B cell (primary cell): ENCODE data around the gene KIF3C. TPM values are rescaled to one million over a fixed set of nuclear protein-coding genes. Genes with fewer than 3 reads are reported as not detected.

ENCODE experiments used
- ATAC-seq: fragments of 200-7000 bp; cut with Tn5 transposase; one replicate; pipeline ENCODE4 v1.10.0; 2021; ENCODE audit warnings: low read depth, mild to moderate bottlenecking, moderate number of reproducible peaks, moderate library complexity
- CTCF ChIA-PET: fragments of 350-600 bp; sonication (Branson Sonifier 250); formaldehyde crosslinking; loops from one replicate; lab custom pipeline; 2021; ENCODE audit warnings: antibody characterized with exemption, inconsistent platforms; lab: Charles Lee
- POLR2A ChIA-PET: fragments of 350-600 bp; sonication (Branson Sonifier 250); formaldehyde crosslinking; loops from one replicate; lab custom pipeline; 2021; ENCODE audit warnings: antibody characterized with exemption; lab: Charles Lee
- DNase-seq: peaks from one replicate; pipeline ENCODE4 v3.0.0; 2013
- H2AFZ ChIP-seq: 2 replicates; pipeline ENCODE4 v1.6.1; 2012; ENCODE audit warnings: mild to moderate bottlenecking, low read depth, low read length; ENCODE audit not compliant: insufficient read depth, poor library complexity, severe bottlenecking
- H3K27ac ChIP-seq, 2 donors: 1 replicate in 1 of 2; 2 replicates in 1 of 2; pipeline ENCODE4 v1.5.1; 2012 to 2013; ENCODE audit warnings: low read length in 2 of 2, mild to moderate bottlenecking in 2 of 2, moderate library complexity in 1 of 2
- H3K27me3 ChIP-seq, 4 experiments: fragments of 200-600 bp in 1 of 4; sonication (generic) in 1 of 4; replicated peaks in 1 of 4; 1 replicate in 2 of 4; 2 replicates in 2 of 4; pipeline versions ENCODE4 v1.6.1 to v1.7.0; 2013 to 2016; ENCODE audit warnings: low read length in 3 of 4, mild to moderate bottlenecking in 2 of 4, mixed read lengths in 1 of 4, moderate library complexity in 1 of 4; ENCODE audit not compliant: insufficient read depth in 4 of 4, control insufficient read depth in 3 of 4; ENCODE audit errors: control extremely low read depth in 1 of 4
- H3K36me3 ChIP-seq, 2 experiments: replicated peaks in 1 of 2; 1 replicate in 1 of 2; 2 replicates in 1 of 2; pipeline versions ENCODE4 v1.6.1 to v1.7.1; 2013; ENCODE audit warnings: low read length in 1 of 2; ENCODE audit not compliant: insufficient read depth in 2 of 2, control insufficient read depth in 1 of 2; ENCODE audit errors: control extremely low read depth in 1 of 2, extremely low read depth in 1 of 2
- H3K4me1 ChIP-seq, 2 donors: fragments of 200-600 bp in 1 of 2; sonication (generic) in 1 of 2; 1 replicate in 1 of 2; 2 replicates in 1 of 2; pipeline versions ENCODE4 v1.5.1 to v1.6.1; 2013 to 2017; ENCODE audit warnings: low read length in 2 of 2; ENCODE audit not compliant: control insufficient read depth in 2 of 2, insufficient read depth in 2 of 2
- H3K4me2 ChIP-seq: replicated peaks from 2 replicates; pipeline ENCODE3; 2012; ENCODE audit warnings: mild to moderate bottlenecking, low read depth, low read length; ENCODE audit not compliant: poor library complexity, severe bottlenecking
- H3K4me3 ChIP-seq, 5 experiments: fragments of 200-600 bp in 1 of 5; sonication (generic) in 1 of 5; 1 replicate in 3 of 5; 2 replicates in 2 of 5; pipeline versions ENCODE4 v1.5.1 to v1.7.0; 2011 to 2016; ENCODE audit warnings: low read length in 4 of 5, mild to moderate bottlenecking in 4 of 5, low read depth in 2 of 5, control low read depth in 1 of 5, moderate library complexity in 1 of 5; ENCODE audit not compliant: insufficient read depth in 1 of 5; ENCODE audit errors: control extremely low read depth in 1 of 5, extremely low read depth in 1 of 5
- H3K79me2 ChIP-seq: fragments of 200-600 bp; sonication (generic); one replicate; pipeline ENCODE4 v1.6.0; 2016; ENCODE audit warnings: low read length; ENCODE audit not compliant: control insufficient read depth, insufficient read depth
- H3K9ac ChIP-seq: fragments of 200-600 bp; sonication (generic); 2 replicates; pipeline ENCODE4 v1.6.1; 2017; ENCODE audit warnings: mild to moderate bottlenecking, low read length, moderate library complexity
- H3K9me3 ChIP-seq, 3 donors: one replicate each; pipeline versions ENCODE4 v1.6.1 to v1.7.1; 2013; ENCODE audit warnings: low read length in 2 of 3; ENCODE audit not compliant: control insufficient read depth in 2 of 3, insufficient read depth in 1 of 3; ENCODE audit errors: control extremely low read depth in 1 of 3
- H4K20me1 ChIP-seq: 2 replicates; pipeline ENCODE4 v1.6.0; 2012; ENCODE audit warnings: mild to moderate bottlenecking, low read length; ENCODE audit not compliant: insufficient read depth, control insufficient read depth, poor library complexity, severe bottlenecking
- H3K27ac Mint-ChIP-seq: one replicate; pipeline ENCODE4 v1.8.0; 2021; ENCODE audit warnings: mixed read lengths
- H3K27me3 Mint-ChIP-seq: one replicate; pipeline ENCODE4 v1.8.0; 2021; ENCODE audit warnings: mixed read lengths
- H3K4me1 Mint-ChIP-seq: one replicate; pipeline ENCODE4 v1.8.0; 2021; ENCODE audit warnings: mixed read lengths
- H3K4me3 Mint-ChIP-seq: one replicate; pipeline ENCODE4 v1.8.0; 2021; ENCODE audit warnings: mixed read lengths
- H3K9me3 Mint-ChIP-seq: one replicate; pipeline ENCODE4 v1.8.0; 2022; ENCODE audit warnings: mixed read lengths; ENCODE audit not compliant: insufficient read depth
- CTCF ChIP-seq: fragments of 200-600 bp; IDR thresholded peaks from one replicate; pipeline ENCODE4 v1.8.0; 2022; ENCODE audit warnings: antibody characterized with exemption, mild to moderate bottlenecking
- EZH2 ChIP-seq: IDR thresholded peaks from 2 replicates; pipeline ENCODE4 v1.6.1; 2012; ENCODE audit warnings: borderline replicate concordance, low read depth, mild to moderate bottlenecking, moderate library complexity, low read length; ENCODE audit not compliant: insufficient read depth, poor library complexity, severe bottlenecking
- WGBS: methylation state at CpG from one replicate; pipeline ENCODE4 v1.1.5; 2013; ENCODE audit warnings: missing lambda C conversion rate; ENCODE audit not compliant: insufficient coverage; 5-methylcytosine and 5-hydroxymethylcytosine counted together
- intact Hi-C: fragments of 100-400 bp; cut with micrococcal nuclease; formaldehyde crosslinking; loops from one replicate; pipeline ENCODE4 v1.10.0; 2022
- polyA plus RNA-seq: library from polyadenylated mRNA; depleted of rRNA; stranded (reverse); fragments of >200 nt; gene quantifications from 2 replicates; pipeline ENCODE4 v1.2.3, GENCODE V29; 2012
- total RNA-seq, 2 donors: library from RNA; stranded (reverse); fragments of 120-200 nt in 1 of 2; gene quantifications; 1 replicate in 1 of 2; 2 replicates in 1 of 2; pipeline versions ENCODE4 v1.2.3 to v1.2.4, GENCODE V29; 2013 to 2022

The KIF3C gene
- total and polyA plus RNA-seq, 2 donors (not counting 1 experiment from before 2014, with no cell fraction given) = 0.84 to 4.0 TPM

DNA sequence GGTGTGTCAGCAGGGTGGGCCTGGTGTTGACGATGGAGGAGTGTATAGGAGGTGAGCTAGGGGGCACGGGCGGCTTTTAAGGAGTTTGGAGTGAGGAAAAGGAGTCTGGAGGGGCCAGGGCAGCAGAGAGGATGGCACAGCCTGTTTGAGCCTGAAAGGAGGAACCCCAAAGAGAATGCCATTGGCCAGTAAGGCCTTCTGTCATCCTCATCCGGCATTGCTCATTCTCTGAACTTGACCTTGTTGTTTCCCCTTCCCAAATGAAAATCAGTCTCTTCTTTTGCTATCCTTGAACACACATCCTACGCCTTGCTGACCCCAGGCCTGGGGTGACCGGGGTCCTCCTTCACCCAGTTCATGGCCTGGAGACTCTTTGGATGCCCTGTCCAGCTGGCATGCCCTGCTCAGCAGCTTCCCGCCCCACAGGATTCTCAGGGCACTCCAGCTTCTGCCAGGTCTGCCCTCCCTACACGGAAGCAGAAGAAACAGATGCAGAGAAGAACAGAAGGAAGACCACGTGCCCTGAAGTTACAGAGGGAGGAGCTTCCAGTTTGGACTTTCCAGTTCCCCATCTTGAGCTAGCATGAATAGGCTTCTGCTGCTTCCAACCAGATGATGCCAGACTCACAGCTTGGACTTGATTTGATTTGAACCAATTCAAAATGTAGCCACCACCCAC, 20.5 kb upstream of the KIF3C start:
- H3K36me3 ChIP-seq = no peaks in the 10 kb centered on the region
- no peak for DNase-seq
- H3K9me3 ChIP-seq = no peaks in the 10 kb centered on the region
- intact Hi-C loops = no loop called here
- 67% methylated on average over 9 of the region's 9 CpGs for WGBS
- Mint-ChIP-seq H3K9me3 (no peaks in the 10 kb centered on the region), H3K4me3 (no peak overlapping the region), H3K27me3 (peaks cover 8% of the 10 kb centered on the region), H3K27ac (no peak overlapping the region), H3K4me1 (no peaks in the 10 kb centered on the region)
- H4K20me1 ChIP-seq = no peaks in the 10 kb centered on the region
- TF ChIP-seq EZH2 = no peak
- no peak for TF ChIP-seq CTCF
- H3K9ac ChIP-seq = no peak overlapping the region
- no peak overlapping the region for H2AFZ ChIP-seq
- POLR2A ChIA-PET = no interaction called here
- no peak for ATAC-seq
- no peaks in the 10 kb centered on the region for H3K4me1 ChIP-seq
- H3K27ac ChIP-seq = no peak overlapping the region
- H3K4me2 ChIP-seq = no peak overlapping the region
- H3K79me2 ChIP-seq = no peaks in the 10 kb centered on the region
- CTCF ChIA-PET = interaction anchor here (2.1 kb wide), 1 partner anchor 12 kb away, joined by 8 read pairs; no protein-coding TSS in a partner anchor
- H3K4me3 ChIP-seq = no peak overlapping the region
- H3K27me3 ChIP-seq = peaks cover 0 to 10% (median 0%) of the 10 kb centered on the region in 4 experiments

GRCh38 chr2:26001743-26002351, 19.6 kb upstream of the KIF3C start:
- no peak overlapping the region for H3K9ac ChIP-seq
- 52% methylated on average over 3 of the region's 4 CpGs for WGBS
- peaks cover 0 to 10% (median 0%) of the 10 kb centered on the region in 4 experiments for H3K27me3 ChIP-seq

More at GRCh38 chr2:26001743-26002351, 19.6 kb upstream of the KIF3C start:
- Histone ChIP-seq H4K20me1 (no peaks in the 10 kb centered on the region), H3K4me1 (no peaks in the 10 kb centered on the region), H3K79me2 (no peaks in the 10 kb centered on the region), H2AFZ (no peak overlapping the region), H3K27ac (no peak overlapping the region), H3K4me3 (no peak overlapping the region), H3K4me2 (no peak overlapping the region), H3K9me3 (no peaks in the 10 kb centered on the region), H3K36me3 (no peaks in the 10 kb centered on the region)
- no peak for TF ChIP-seq CTCF
- no peak for TF ChIP-seq EZH2
- DNase-seq (no peak), ATAC-seq (no peak)
- POLR2A ChIA-PET = no interaction called here
- CTCF ChIA-PET = interaction anchor here (2.1 kb wide), 1 partner anchor 11 kb away, joined by 8 read pairs; no protein-coding TSS in a partner anchor
- Mint-ChIP-seq H3K4me1 (no peaks in the 10 kb centered on the region), H3K4me3 (no peak overlapping the region), H3K9me3 (no peaks in the 10 kb centered on the region), H3K27ac (no peak overlapping the region), H3K27me3 (peaks cover 8% of the 10 kb centered on the region)
- intact Hi-C loops = no loop called here
